Ovary (tissue), 3 donors: ENCODE measurements around the gene CELA3A.

ENCODE experiments used
- EP300 ChIP-seq: sonication (generic); formaldehyde crosslinking; IDR thresholded peaks from one replicate; pipeline ENCODE4 v1.6.1; 2017; ENCODE audit warnings: antibody characterized with exemption
- POLR2A ChIP-seq: fragments of 450-650 bp; IDR thresholded peaks from one replicate; pipeline ENCODE4 v1.6.1; 2017; ENCODE audit warnings: antibody characterized with exemption, mild to moderate bottlenecking, moderate library complexity
- TF ChIP-seq, protein P1 (sequence below), 3 donors: fragments of 450-650 bp in 2 of 3; fragments of 200-600 bp in 1 of 3; IDR thresholded peaks; one replicate each; pipeline versions ENCODE4 v1.5.1 to v1.8.0; 2016 to 2022; ENCODE audit warnings: antibody characterized with exemption in 3 of 3, mild to moderate bottlenecking in 1 of 3
- donor health status: DM: no; HTN: no; CAD: no.

DNA sequence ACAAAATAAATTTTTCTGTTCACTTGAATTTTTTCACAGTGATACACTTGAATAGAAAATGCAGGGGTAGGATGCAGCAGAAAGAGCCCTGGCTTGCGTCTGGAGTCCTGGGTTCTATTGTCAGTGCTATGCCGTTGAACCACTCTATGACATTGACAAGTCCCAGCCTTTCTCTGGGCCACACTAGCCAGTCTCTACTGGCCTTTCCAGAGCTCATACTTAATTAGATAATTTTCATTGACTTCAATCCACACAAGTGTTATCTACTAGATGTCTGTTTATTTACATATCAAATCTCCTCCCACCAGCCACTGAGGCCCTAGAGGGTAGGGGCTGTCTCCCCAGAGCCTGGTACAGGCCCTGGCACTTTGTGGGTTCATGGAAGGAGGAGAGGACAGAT is 40.1 kb upstream of the CELA3A start:
- TF ChIP-seq POLR2A (no peak), EP300 (no peak)
- TF ChIP-seq, protein P1, sequence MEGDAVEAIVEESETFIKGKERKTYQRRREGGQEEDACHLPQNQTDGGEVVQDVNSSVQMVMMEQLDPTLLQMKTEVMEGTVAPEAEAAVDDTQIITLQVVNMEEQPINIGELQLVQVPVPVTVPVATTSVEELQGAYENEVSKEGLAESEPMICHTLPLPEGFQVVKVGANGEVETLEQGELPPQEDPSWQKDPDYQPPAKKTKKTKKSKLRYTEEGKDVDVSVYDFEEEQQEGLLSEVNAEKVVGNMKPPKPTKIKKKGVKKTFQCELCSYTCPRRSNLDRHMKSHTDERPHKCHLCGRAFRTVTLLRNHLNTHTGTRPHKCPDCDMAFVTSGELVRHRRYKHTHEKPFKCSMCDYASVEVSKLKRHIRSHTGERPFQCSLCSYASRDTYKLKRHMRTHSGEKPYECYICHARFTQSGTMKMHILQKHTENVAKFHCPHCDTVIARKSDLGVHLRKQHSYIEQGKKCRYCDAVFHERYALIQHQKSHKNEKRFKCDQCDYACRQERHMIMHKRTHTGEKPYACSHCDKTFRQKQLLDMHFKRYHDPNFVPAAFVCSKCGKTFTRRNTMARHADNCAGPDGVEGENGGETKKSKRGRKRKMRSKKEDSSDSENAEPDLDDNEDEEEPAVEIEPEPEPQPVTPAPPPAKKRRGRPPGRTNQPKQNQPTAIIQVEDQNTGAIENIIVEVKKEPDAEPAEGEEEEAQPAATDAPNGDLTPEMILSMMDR (IDR thresholded peaks at IDR 0.05): no peak
